Measurements from ENCODE around the gene YLPM1.

The YLPM1 gene

GRCh38 chr14:74846168-74846567 is 83.1 kb downstream of the YLPM1 start:
- no peak for DNase-seq

DNA sequence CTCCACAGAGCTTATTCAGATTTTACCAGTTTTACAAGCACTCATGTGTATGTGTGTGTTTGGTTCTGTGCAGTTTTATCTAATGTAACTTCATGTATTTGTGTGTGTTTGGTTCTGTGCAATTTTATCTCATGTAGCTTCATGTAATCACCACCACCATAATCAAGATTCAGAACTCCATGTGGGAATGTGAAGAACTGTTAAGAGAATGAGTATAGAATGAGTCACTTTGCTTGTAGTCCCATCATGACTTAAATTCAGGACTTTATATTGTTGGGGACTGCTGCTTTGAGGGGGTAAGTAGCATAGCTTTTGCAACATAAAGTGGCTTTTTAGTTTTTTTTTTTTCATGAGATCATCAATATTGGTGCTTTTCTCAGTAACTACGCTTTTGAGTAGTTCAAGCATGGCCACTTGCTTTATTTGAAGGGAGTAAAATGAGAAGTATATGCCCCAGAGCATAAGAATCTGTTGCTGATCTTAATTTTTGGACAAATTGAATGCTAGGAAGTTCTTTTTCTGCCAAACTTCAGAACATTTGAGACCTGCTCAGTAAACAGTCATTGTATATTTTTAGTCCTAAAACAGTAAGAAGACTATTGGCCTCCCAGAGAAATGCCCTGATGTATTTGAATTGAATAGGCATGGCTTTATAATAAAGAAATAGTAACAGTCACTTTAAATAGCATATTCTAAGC is 84.0 kb downstream of the YLPM1 start:
- no peak for DNase-seq

DNA sequence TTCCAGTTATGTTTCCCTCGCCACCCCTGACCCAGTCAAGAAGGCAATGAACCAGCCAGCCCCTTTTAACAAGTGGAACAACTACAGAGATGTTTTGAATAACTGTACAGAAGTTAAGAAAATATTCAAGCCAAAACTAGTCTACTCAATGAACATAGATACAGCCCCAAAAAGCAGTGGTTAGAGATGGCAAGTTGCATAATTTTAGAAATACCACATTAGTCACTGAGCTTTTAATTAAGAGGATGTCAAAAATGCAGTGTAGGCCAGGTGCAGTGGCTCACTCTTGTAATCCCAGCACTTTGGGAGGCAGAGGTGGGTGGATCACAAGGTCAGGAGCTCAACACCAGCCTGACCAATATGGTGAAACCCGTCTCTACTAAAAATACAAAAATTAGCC is 85.7 kb downstream of the YLPM1 start:
- no peak for DNase-seq

DNA sequence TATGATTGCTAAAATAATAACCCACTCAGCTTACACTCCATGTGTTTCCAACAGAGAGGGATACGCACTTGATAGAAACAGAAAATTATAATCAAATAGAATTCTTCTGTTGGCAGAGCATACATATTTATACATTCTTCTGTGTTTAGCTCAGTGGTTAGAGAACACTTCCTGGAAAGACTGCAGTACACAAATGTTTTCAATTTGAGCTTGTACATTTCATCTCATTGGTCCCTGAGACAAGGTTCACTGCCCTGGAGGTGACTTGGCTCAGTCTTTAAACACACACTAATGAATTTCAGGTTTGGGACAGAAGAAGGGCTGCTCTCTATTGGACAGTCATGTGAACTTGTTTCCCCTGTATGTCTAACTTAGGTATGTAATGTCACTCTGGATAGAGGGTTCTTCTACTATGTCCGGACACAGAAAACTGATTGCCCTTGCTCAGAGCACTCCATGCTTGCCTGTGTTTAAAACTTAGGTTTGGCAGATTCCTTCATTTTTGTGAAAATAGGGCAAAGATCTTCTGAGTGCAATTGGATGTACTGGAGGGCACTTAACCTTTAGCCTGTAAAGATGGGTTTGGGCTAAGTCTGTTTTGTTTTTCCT is 89.9 kb downstream of the YLPM1 start:
- DNase-seq = no peak

- no peak for DNase-seq
These were observed 90.5 kb downstream of the YLPM1 start for GRCh38 chr14:74853581-74853980.

- no peak for DNase-seq
These were observed 91.9 kb downstream of the YLPM1 start for GRCh38 chr14:74855021-74855420.

DNA sequence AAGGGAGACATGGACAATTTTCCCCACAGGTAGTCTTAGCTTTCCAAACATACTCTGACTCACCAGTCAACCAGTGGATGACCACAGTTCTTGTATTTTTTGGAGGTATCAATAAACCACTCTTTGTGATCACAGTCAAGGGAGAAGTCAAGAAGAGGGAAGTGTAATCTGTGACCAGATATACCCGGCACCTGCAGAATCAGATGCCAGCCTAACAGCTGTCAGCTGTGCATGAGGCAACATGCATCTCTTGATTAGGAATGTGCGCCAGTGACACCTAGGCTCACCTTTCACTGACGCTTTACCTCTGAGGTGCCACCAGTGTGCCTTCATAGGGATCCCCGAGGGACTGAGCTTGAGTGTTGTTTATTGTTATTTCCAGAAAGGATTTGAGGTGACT is 92.8 kb downstream of the YLPM1 start:
- DNase-seq = no peak

DNA sequence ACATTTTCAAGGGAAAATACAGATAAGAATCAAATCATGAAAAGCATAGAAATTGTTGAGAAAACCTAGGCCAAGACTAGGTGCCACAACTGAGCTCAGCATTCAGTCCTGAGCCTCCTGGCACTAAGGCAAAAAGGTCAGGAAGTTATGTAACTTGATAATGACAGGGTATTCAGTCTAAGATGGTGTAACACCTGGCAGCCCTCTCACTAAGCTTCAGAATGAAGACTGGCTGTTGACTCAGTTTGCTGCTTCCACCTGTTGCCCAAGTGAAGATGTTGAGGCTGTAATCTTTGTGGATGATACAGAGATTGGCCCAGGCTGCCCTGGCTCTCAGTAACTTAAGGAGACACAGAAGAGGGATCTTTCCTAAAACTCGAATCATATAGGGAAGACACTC is 93.2 kb downstream of the YLPM1 start:
- DNase-seq = no peak

DNA sequence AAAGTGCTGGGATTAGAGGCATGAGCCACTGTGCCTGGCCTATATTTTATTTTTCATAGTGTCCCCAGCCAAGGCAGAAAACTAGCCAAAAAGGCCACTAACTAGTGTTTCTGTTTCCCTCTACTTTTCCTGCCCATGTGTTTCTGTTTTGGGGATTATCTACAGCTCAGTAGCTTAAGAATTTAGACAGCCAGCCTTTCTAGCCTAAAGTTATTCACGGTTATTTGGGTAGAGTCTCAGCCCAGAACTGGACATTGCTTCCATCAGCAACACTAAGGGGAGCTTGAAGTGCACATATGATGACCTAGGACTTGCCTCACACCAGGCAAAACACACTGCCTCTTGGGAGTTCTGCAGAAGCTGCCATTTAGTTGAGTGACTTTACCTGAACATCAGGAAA is 94.9 kb downstream of the YLPM1 start:
- DNase-seq = no peak

GRCh38 chr14:74859757-74860552 is 96.8 kb downstream of the YLPM1 start:
- DNase-seq = no peak

- DNase-seq = peak; percentile 69 to 86
These were observed 98.0 kb downstream of the YLPM1 start for GRCh38 chr14:74860899-74861733.

DNA sequence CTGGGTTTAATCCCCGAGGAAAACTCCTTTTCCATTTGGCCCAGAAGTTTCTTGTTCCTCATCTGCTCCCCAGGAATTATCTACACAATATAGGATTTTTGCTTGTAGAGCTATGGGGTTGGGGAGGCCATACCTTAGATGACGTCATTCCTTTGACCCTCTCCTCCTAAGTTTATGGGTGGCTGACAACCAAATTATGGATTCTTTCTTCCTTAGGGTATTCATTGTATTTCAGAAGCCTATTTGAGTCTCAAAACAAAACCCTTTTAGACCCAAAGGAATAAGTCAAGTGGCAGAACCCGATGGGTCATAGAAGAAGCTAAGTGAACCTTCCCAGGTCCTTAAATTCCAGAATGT is 98.6 kb downstream of the YLPM1 start:
- DNase-seq = no peak

DNA sequence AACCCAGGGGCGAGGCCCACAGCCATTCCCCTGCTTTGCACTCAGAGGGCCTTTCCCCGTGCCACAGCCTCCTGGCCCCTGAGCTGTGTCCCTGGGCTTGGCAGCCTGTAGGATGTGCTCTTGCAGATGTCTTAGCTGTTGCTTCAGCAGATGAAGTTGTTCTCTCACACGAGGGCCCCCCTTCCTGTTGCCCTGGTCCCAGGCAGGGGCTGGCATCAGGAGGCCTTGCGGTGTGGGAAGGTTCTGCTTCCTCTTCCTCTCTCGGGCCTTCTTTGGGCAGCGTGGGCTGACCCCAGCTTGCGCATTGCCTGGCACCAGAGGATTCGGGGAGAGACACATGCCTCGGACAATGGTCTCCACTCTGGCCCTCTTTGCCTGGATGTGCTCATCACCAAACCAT is 100.2 kb downstream of the YLPM1 start:
- no peak for DNase-seq

GRCh38 chr14:74864198-74864597 is 101.1 kb downstream of the YLPM1 start:
- no peak for DNase-seq

- DNase-seq = no peak
These were observed 102.0 kb downstream of the YLPM1 start for GRCh38 chr14:74865156-74865555.

DNA sequence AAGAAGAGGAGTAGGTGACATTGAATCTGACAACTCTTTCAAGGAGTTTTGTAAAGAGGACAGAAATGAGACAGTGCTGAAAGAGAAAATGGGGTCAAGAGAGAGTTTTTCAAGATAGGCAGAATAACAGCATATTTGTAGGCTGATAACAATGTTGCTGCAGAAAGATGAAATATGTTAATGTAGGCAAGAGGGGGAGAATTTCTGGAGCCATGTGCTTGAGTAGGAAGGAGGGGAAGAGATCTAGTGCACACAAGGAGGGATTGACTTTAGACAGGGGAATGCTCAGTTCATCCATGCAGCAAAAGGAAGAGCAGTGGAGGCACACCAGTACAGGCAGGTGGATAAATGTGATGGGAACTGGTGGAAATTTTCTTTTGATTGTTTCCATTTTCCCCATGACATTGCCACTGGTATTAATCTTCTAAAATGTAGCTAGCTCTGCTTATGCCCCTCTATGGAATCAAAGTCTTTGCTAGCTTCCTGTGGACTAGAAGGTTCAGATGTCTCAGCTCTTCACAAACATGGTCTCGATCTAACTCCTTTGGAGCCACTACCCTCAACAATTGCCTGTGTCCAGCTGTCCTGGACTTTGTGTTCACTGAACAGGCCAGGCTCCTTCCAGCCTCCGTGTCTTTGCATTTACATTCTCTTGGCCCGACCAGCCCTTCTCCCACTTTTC is 103.7 kb downstream of the YLPM1 start:
- DNase-seq = no peak

GRCh38 chr14:74867673-74868072 is 104.6 kb downstream of the YLPM1 start:
- DNase-seq = no peak

- DNase-seq = no peak
These were observed 105.6 kb downstream of the YLPM1 start for GRCh38 chr14:74868739-74869138.

DNA sequence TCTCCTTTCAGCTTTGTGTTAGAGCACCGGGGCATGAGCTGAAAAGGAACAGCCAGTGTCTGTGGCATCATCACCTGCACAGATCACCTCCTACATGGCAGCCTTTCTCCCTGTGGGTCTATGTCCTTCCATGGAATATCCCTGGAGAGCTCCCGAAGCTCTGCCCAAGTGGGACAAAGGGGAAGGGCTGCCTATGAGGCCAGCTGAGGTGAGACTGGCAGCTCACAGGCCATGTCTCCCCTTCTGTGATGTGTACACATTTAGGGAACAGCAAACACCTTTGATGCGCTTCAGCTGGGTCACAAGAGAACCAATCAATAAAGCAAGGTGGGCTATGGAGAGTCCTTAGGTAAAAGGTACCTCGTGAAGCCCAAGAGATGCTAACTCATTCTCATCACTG is 108.7 kb downstream of the YLPM1 start:
- no peak for DNase-seq

DNA sequence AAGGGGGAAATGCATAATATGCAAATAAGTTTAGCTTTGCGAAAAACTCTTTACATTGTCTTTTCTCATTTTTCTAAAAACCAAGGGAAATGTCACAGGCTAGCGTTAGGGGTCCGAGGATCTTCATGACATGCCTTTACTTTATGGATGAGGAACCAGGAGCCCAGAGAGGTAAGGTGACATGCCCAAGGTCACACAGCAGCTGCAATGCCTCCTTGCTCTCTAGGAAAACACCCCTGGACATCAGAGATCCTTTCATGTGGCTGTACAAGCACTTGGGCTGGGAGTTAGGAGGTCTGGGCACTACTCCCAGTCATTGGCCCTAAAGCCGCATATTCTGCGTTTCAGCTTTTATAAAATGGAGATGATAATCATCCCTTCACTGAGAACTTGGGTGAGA is 112.1 kb downstream of the YLPM1 start:
- no peak for DNase-seq

GRCh38 chr14:74875941-74876913 is 113.1 kb downstream of the YLPM1 start, which contains the start of gene PROX2:
Gene PROX2, minus strand, starts transcription at chr14:74876145. Its CDS starts 12,311 bp downstream, at chr14:74863834.
- no peak for DNase-seq
